GM18873 (cell line): ENCODE results near the gene ITSN1.
A peak's percentile ranks its signal among the peaks of the same experiment; 100 is the strongest.
"Not testable (repeated sequence)": the region's sequence is repeated elsewhere in the genome, so short reads cannot be mapped to it uniquely, and the experiment has no call there.

Experiments
- ATAC-seq: cut with Tn5 transposase; IDR thresholded peaks from one replicate; pipeline ENCODE4 v1.9.1; 2021; ENCODE audit warnings: mild to moderate bottlenecking, moderate library complexity, moderate number of reproducible peaks; ENCODE audit not compliant: unreplicated experiment, low FRiP score

ITSN1 gene

GRCh38 chr21:33642027-33642895 lies at the start of gene ITSN1:
TSS of gene ITSN1 (plus strand) at chr21:33642501. CDS start at chr21:33718829, 76,328 bp downstream.
- ATAC-seq, result peak; percentile 80

- ATAC-seq, result no peak
Observed at GRCh38 chr21:33598051-33598450, 44.2 kb upstream of the ITSN1 start.

GRCh38 chr21:33608559-33608958 lies 33.7 kb upstream of the ITSN1 start:
- no peak for ATAC-seq

GRCh38 chr21:33611006-33611744 lies 31.1 kb upstream of the ITSN1 start:
- ATAC-seq, result no peak

GRCh38 chr21:33617565-33617964 lies 24.7 kb upstream of the ITSN1 start:
- not testable (repeated sequence) for ATAC-seq

DNA sequence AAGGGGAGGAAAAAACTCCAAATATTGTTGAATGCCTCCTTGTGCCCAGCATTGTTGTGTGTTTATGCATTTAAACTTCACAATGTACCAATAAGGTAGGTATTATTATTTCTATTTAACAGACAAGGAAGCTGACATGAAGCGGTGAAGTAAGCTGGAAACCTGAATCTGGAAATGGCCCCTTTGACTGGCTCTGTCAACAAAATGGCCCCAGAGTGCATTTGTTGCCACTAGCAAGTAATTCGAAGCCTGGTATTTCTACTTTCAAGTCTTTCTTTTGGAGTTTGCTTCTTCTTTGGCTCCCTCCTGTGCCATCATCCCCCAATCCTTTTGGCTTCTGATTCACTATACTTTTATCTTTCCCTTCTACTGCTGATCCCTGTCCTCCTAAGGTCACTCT lies 23.9 kb upstream of the ITSN1 start:
- no peak for ATAC-seq

DNA sequence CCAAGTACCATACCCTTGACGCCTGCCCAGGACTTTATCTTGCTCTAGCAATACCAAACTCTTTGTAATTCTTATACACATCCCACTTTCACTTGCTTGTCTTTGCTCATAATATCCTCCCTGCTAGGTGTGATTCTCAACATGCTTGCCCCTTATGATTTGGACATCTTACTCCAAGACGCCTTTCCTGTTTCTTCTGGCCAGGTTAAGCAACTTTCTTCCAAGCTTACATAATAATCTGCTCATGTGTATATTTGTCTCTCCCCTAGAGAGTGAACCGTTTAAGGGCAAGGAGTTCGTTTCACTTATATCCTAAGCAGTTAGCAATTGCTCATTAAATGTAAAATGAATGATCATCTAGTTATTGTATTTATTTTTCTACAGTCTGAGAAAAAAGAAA lies 22.6 kb upstream of the ITSN1 start:
- no peak for ATAC-seq

DNA sequence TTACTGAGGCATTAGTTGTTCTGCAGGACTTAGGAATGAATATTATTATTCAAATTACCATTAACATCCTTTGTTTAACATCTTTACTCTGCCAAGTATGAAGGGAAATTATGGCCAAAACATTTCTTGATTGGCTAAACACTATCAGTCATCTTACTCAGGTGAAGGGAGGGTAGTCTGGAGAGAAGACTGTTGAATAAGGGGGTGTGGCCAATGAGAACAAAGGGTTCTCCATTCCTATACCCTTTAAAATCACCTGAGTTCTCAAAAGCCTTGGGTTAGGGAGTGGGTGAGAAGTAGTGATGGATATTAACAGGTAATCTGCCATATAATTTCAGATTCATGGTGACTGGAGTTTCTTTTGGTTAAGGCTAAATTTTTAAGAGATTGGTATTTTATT lies 20.0 kb upstream of the ITSN1 start:
- no peak for ATAC-seq

- ATAC-seq, result not testable (repeated sequence)
Observed at GRCh38 chr21:33626151-33626550, 16.1 kb upstream of the ITSN1 start.

- no peak for ATAC-seq
Observed at GRCh38 chr21:33634254-33634653, 8.0 kb upstream of the ITSN1 start.

GRCh38 chr21:33640697-33641351 lies 1.5 kb upstream of the ITSN1 start:
- ATAC-seq, result no peak

GRCh38 chr21:33641352-33642026 lies 812 bp upstream of the ITSN1 start, which contains the start of gene CRYZL1:
TSS of gene CRYZL1 (minus strand) at chr21:33641741. CDS start at chr21:33631551, 10,190 bp downstream.
- ATAC-seq, result peak; percentile 85

GRCh38 chr21:33642896-33643657 lies 776 bp downstream of the ITSN1 start:
- ATAC-seq, result no peak

DNA sequence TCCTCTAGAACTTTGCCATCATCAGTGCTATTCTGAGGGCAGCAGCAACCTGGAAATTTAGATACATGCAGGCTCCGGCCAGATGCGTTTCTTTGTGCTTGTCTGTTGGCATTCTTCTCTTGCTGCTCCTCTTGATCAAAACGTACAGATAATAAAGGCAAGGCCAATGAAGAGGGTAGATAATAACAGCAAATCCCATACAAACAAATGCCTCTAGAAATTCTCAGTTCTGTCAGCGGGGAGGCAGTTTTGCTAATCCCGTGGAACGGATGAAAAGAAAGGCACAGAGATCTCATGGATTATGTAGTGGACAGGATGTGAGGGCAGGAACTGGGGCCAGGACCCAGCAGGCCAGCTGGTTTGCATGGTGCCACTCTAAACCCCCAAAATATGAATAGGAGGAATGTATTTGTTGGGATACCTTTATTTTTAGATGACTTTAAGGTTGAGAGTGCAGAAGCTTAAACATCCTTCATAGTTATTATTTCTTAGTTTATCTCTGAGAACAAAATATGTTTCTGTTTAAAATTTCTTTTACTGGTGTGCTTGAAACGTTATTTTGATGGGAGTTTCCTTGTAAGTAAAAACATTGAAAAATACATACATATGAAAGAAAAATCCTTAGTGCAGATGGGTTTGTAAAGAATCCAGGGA lies 1.5 kb downstream of the ITSN1 start:
- ATAC-seq, result no peak

- no peak for ATAC-seq
Observed at GRCh38 chr21:33644383-33645074, 2.2 kb downstream of the ITSN1 start.

DNA sequence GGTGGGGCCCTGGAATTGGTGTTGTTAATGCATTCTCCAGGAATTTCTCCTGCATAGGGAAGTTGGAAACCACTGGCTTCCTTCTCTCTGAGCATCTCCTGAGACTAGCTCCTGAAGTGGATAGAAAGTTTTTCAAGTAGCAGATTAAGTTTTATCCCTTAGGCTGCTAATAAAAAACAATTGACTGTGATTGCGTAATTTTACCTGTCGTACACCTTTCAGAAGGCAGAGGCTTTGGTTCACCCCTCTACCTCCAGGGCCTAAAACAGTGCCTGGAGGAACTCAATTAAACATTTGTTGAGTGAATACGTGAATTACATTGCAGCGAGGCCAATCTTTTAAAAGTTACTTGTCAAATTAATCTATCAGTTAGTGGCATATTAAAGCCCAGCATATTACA lies 3.4 kb downstream of the ITSN1 start:
- ATAC-seq, result no peak

DNA sequence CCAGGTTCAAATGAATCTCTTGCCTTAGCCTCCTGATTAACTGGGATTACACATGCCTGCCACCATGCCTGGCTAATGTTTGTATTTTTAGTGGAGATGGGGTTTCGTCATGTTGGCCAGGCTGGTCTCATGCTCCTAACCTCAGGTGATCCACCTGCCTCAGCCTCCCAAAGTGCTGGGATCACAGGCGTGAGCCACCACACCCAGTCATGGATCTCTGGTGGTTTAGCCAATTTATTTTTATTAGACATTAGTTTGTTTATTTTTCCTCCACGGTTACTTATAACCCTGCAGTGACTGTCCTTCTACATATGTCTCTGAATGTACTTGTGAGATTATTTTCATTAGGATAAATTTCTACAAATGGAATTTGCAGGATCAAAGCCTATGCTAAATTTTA lies 5.3 kb downstream of the ITSN1 start:
- ATAC-seq, result no peak

DNA sequence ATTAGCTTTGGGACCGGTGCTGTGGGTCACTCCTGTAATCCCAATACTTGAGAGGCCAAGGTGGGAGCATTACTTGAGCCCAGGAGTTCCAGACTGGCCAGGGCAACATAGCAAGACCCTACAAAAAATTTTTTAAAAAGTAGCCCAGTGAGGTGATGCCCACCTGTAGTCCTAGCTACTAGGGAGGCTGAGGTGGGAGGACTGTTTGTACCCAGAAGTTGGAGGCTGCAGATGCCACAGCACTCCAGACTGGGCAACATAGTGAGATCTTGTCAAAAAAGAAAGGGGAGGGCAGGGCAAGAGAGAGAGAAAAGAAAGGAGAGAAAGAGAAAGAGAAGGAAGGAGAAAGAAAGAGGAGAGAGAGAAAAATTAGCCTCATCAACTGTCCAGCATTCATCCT lies 6.3 kb downstream of the ITSN1 start:
- ATAC-seq, result no peak

GRCh38 chr21:33650230-33650629 lies 7.9 kb downstream of the ITSN1 start:
- ATAC-seq, result no peak
